Medulla oblongata (tissue), 1 donor: Measurements from ENCODE around the gene MSI2.
A peak's percentile ranks its signal among the peaks of the same experiment; 100 is the strongest.

Source experiments
- DNase-seq: peaks from one replicate; pipeline ENCODE4 v3.0.0-alpha.2; 2015; ENCODE audit errors: extremely low spot score

Gene MSI2

DNA sequence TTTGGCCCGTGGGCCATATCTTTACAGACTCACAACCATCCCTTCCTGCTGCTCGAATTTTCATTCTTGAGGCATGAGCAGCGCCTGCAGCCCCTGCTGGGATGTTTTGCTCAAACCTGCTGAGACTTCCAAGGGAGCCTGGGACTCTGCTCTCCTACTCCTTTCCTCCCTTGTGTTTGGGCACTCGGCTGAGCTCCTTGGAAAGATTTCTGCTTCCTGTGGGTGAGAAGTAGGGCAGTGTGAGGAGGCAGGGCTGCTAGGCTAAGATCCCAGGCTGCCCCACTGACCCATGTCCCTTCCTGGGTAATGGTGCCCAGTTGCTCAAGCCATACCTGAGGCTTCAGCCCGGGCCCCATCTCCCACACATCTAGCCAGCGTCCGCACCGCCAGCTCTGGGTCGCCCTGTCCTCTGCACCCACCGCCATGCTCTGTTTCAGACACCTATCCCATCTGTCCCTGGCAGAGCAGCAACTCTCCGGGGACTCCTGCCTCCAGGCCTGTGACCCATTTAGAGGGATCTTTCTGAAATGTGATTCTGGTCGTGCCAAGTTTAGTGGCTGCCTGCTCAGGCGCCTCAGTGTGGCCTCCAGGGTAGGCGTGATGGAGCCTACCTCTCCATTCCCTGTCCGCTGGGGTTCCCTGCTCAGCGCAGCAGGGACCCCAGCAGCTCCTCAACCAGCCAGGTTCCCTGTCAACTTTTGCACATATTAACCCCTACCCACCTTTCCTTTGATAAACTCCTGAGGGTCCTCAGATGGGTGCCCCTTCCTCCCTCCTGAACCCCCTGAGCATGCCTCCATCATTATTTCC, 298.7 kb downstream of the MSI2 start:
- DNase-seq: peak; percentile 81

DNA sequence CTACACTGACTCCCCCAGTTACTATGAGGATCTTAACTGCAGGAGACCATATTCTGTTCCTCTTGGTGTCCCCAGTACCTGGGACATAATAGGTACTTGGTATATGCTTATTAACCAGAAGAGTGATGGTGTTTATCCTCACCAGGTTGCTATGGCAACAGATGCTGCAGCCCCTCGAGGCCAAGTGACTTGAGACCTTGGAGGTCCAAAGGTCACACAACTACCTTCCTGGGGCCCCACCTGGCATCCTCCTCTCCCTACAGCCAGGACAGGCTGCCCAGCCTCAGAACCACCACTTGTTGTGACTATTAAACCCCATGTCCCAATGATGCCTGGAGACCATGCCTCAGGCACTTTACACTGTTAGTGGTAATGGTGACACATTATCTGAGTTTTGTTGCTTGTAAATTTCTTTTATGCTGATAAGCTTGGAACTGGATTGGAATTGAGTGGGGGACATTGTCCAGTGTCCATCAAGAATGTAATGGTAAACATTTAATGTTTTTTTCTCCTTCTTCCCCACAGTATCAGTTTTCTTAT, 299.4 kb downstream of the MSI2 start:
- no peak for DNase-seq

DNA sequence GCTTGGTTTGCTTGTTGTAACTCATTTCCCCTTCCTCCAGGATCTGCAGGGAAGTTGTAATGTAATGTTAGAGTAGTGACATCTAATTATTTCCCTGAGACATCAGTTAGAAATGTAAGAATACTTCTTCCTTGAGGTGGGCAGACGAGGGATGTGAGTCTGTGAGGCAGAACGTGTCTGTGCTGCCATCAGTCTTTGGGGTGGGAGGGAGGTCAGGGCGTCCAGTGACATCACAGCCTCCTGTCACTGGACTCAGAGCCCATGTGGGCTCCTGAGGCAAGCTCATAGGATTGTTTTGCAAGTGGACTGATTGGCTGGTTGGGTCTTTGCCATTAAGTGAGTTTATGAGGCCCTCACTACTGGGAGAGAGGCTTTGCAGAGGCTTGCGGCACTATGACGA, 300.0 kb downstream of the MSI2 start:
- DNase-seq: no peak

DNA sequence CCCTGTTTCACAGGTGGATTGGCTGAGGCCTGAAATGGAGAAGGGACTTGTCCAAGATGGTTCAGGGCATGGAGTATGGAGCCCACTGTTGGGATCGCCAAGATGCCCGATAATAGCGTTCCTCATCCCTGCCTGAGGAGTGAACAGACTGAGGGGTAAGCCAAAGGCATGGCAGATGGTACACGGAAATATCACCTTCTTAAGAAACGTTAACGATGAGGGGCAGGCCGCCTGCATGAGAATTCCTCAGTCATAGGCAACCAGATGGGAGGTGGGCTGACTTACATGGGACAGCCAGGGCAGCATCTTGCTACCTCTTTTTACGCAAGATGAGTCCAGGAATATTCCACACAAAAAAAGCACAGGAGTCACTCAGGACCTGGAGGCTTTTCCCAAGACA, 300.7 kb downstream of the MSI2 start:
- DNase-seq: no peak

DNA sequence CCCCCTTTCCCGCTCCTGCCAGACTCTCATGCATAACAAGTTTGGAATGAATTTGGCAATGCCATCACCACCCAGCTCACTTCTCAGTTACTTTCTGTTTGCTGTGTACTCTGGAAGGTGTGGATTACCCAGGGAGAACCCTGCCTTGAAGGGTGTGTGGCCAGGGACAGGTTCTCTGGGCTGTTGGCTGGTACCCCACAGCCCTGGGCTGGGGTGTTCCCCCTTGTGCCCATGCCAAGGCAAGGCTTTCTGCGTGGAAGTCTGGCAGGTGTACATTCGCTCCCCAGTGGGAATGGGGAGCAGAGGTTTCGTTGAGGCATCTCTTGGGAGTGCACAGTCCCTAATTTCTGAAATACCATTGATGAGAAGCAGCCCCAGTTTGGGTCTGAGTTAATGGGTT, 301.1 kb downstream of the MSI2 start:
- DNase-seq: no peak

DNA sequence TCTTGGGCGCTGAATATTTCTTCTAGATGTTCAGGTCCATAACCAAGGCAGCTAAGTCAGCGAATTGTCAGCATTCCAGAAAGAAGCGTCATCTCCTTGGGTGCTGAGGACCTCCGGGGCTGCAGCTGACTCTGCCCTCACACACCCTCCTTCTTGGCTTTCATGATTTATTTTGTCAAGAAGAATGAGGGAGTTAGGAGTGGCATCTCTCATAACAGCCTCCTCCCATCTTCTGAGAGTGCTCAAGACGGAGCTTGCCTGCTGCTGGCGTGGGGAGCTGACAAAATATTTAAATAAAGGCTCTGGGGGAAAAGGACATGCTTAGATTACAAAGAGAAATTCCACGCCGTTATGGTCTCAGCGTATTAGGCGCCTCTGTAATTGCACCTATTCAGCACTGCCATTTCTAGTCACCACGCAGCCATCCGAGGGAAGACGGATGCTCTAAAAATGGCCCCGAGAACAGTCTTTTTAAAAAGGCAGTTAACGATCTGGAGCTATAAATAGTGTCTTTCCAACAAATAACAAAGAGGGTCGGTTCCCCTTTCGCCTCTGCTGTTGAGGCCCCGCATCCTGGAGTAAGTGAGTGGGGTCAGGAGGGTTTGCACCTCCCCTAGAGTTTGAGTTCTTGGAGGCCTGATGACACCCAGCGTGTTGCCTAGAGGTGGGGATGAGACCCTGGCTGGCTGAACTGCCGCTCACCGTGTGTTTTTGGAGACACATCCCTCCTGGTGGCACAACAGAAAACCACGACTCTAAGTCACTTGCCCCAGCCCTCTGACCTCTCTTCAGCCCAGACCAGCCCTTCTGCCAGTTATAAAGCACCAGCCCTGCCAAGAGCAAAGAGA, 301.7 kb downstream of the MSI2 start:
- no peak for DNase-seq

DNA sequence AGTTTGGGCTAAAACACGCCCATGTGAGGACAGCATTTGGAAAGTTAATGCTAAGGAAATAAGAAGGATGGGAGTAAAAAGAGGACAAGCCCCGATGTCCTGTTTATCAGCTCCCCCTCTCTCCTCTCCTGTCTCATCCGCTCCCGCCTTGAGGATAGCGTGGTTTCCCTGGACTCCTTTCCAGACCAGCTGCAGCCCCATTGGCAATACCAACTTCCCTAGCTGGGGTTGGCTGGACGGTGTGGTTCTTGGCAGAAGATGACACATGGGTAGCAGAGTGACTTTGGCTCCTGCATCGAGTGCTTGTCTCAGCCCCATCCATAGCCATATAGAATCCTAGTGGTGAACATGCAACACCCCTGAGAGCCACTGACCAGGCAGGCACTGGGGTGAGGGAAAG, 302.9 kb downstream of the MSI2 start:
- no peak for DNase-seq

DNA sequence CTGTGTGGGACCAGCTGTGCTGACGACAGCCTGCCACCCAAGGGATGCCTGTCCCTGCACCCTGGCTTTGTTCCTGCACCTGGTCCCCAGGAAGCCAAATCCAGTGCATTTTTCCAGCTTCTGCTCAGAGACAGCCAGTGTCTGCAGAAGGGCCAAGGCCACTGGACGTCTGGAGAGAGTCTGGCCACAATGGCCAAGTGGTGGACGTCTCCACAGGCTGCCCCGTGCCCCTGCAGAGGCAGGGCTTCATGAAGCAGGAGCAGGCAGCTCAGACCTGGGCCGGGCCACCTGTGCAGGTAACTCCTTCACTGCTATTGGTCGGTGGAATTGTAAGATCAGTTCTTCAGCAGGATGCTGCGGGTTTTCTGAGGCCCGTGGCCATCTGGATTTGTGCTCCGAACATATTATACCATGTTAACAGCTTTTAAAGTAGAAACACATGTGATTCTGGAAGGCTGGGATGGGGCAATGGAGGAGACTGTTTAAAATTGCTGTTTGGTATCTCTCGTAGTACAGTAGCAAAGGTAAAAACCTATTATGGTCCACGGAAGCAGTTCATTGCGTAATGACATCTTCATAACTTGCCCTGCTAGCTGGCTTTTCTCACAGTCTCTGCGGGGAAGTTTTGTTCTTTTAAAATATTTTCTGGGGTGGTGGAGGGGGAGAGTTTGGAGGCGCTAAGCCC, 303.5 kb downstream of the MSI2 start:
- DNase-seq: no peak

DNA sequence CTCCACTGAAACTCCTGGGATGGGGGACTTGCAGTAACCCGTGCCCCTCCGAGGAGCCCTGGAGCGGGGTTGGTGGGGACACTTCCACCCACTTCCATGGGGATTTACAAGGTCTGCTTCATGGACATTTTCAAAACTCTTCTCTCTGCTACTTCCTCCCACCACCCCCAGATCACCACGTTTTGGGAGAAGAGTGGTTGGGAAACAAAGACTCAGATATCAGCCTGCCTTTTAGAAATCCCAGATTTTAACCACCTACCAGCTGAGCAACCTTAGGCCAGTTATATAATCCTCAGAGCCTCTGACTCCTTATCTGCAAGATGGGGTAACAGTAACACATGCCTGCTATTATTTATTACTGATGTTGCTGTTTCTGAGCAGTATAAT, 304.0 kb downstream of the MSI2 start:
- DNase-seq: no peak

DNA sequence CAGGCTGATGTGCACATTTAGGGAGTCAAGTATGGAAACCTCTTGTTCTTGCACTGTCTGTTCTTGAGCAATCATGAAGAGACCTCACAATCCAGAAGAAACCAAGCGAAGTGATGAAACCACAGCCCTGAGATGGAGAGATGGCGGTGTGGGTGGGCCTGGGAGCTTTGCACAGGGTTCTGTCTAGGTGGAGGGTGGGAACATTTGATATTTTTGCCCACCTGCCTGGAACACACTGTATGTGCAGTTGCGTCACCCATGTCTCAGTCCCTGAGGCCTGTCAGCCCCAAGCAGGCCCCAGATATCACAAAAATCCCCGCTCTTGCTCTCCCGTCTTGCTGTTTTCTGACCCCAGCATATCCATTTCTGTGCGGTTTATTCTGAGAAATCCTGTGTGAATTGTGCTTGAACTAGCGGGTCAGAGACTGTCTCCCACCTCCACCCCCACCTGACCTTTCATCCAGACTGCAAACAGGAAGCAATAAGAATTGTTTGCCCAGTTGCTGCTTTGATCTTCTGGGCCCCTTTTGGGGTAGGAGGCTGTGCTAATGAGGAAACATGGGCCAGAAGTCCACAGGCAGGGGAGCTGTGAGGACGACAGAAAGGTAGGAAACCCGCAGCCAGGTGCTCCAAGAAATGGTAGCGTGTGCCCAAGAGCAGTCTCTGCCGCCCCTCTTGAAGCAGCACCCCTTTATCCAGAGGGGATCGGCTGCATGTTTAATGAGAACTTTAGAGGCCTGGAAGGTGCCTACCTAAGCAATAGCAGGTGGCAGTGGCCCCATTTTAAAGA, 304.9 kb downstream of the MSI2 start:
- DNase-seq: no peak

DNA sequence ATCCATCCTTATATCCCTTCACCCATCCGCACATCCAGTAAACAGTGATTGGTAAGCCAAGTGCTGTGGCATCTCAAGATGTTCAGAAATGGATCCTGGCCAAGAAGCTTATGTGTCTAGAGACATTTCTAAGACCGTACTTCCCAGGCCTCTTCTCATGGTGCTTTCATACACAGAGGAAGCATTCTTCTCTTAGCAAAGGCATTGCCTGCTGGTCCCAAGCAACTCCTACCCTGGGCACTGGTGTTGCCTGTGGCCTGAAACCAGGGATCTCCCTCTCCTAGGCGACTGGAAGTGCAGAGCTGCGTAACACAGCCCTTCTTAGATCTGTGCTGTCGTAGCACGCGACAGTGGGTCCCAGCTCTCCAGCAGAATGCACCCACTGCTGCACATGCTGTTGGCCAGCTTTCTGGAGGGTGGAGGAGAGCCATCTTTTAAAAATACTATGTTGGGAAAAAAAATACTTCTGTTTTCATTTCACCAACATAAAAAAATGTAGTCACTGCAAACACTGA, 305.9 kb downstream of the MSI2 start:
- peak; percentile 56 for DNase-seq

DNA sequence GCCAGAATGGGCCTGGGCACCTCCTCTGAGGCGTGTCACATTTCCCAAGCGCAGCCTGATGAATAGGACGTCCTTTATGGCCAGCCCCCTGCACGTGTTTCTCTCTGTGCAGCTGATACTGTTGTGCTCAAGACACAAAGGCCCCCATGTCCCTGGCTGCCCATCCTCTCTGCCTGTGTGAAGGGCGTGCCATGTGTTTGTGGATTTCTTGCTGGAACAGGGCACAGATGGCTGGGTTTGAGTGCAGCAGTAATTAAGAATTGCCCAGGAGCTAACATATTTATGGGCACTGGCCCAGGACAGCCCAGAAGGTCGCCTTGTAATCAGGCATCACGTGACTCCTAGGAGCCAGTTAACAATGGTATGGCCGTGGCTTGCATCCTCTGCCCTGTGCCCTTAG, 307.6 kb downstream of the MSI2 start:
- DNase-seq: no peak

DNA sequence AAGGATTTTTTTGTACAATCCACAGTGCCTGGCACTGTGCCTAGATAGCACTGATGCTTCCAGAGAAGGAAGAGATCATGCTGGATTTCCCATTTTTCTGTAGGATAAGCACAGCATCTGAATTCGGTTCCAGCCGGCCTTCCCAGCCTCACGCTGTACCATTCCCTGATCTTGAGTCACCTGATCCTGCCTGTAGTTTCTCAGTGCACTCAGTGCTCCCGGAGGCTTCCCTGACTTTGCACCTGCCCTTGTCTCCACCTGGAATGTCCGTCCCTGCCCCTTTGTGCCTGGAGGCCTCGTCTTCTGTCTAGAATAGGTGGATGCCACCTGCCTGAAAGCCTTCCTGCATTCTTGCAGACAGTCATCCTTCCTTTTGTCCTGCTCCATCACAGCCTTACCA, 308.9 kb downstream of the MSI2 start:
- DNase-seq: peak; percentile 42

DNA sequence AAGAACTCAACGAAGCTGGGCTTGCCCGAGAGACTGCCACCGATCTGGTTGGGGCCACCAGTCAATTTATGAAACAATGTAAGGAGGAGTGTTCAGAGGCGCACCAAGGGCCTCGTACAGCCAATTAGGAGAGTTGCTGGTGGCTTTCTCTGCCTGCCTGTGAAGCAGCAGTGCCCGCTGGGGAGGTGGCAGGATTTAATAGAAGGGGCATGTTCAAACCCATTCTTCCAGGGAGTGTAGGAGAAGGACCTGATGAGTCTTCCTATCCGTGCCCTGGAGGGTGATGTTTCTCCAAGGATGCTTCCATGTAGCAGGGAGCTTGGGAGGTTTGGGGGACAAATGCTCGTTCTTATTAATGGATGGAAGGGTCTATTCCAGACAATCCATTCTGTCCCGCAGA, 310.4 kb downstream of the MSI2 start:
- DNase-seq: no peak

DNA sequence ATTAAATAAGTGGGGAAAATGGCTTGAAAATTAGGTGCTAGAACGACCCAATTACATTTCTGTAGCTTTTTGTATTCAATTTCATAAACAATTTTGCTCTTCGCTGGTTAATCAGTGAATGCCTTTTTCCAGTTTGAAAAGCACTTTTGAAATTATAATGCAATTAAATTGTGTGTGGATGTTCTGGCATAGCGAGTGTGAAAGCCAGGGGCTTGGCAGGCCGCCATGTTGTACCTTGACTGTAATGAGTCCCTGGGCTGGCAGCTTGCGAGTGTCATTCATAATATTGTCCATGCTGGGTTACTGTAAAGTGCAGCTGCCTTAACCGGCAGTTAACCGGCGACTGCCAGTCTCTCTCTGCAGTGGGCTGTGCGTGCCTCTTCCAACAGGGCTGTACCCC, 310.9 kb downstream of the MSI2 start:
- DNase-seq: no peak

DNA sequence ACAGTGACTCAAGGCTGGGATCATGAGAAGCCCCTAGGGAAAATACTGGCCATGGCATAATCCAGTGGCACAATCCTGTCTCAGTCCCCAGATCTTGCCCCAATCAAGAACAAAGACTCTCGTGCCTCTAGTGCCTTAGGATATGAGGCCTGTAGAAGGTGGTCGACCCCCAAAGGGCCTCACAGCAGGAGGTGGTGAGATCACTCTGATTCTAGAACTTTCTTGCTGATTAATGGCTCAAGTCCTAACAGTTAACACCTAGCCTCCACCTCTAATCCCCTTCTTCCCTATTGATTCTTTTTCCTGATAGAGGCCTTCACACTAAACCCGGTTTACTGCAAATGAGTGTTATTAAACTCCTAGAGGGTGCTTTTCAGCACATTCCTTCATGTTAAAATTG, 312.0 kb downstream of the MSI2 start:
- no peak for DNase-seq

DNA sequence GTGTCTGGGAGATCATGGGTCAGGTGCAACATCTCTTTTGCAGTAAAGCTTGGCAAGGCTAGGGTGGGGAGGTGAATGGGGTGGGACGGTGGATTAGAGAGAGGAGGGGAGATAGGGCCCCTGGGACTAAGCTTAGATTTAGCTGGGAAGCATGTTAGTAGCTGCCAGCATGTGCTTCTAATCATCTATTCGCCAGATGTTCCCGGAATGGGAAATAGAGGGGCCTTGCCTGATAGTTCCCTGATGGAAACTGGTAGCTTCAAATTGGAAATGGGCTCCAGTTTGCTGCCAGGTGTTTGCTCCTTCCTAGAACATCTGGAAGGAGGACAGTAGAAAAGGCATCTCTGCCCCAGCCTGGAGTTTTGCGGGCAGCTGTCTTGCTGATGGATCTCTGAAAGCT, 312.7 kb downstream of the MSI2 start:
- no peak for DNase-seq

DNA sequence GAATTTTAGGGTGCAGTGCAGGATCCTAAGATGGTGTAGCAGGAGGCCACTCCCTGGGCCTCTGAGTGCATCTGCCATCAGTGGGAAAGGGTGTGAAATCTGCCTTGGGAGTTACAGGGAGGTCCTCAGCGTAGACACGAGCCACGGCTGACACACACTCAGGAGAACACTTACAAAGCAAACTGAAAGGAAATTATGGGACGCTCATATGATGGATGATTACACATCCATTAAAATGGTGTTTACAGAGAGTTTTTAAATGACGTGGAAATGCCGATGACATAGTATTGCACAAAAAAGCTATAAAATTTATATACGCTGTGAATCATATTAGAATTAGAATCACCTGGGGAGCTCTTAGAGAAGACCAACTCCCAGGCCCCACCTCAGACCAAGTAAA, 313.5 kb downstream of the MSI2 start:
- no peak for DNase-seq

DNA sequence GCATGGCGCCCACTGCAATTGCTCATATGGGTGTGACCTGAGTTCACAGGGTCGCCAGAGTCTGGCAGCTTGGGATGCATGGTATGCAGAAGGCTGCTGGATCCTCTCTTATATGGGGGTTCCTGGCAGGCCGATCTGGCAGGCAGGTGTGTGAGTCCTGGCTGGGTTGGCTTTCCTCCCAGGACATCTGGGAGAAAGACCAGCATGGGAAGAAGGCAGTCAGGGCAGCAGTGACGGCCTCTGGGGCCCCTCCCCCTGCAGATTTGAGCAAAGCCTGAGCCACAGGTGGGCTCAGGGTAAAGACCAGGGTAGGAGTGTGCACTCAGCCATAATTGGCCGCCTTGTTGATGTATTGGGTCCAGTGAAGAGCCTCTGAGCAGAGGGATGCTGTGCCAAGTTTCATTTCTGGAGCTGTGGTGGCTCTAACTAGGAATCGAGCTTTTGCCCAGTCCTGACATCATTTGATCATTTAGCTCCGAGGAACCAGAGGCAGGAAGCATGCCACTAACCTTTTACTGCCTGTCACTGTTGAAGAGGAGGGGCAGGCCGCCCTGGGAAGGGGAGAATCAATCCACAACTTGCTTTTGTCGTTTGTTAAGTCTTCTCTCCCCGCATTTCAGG, 314.5 kb downstream of the MSI2 start:
- DNase-seq: peak; percentile 86

DNA sequence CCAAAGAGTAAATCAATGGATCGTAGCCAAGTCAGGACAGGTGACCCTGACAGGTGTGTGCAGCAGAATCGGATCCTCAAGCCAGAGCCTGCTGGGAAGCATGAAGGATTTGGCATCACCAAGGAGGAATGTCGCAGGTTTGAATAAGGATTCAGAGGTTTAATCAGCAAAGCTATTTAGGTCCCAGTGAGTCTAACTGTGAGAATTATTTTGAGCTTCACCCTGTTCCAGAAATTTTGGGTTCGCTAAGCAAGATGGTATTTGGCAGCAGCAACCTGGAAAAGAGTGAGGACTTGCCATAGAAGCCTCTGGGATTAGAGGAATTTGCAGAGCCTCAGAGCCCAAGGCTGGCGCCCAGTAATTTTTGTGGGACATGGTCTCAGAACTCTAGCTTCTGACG, 315.7 kb downstream of the MSI2 start:
- DNase-seq: no peak

DNA sequence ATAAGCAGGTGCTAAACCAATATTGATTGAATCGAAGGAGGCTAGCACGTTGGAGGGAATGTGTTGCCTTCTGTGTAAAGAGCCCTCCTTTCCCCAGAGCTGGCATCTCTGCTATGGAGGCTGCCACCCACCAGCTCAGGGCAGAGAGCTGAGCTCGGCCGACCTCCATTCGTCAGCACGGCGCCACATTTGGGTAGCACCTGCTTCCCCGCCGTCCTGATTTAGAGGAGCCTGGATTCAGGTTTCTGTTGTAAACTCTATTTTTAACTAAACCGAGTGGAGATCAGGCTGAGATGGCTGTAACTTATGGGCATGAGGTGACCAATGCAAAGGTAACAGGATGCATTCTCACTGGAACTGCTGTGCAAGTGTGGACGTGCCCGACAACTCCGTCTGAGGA, 316.3 kb downstream of the MSI2 start:
- DNase-seq: no peak
